Choroid plexus epithelial cell (primary cell): Measurements from ENCODE around the gene CDC37L1.

Source experiments
- DNase-seq: peaks from one replicate; pipeline ENCODE4 v3.0.0-alpha.2; 2010; ENCODE audit warnings: low read depth
- H3K4me3 ChIP-seq: 2 replicates; pipeline ENCODE4 v1.5.1; 2011; ENCODE audit warnings: low read depth, mild to moderate bottlenecking, control low read depth, low read length, moderate library complexity
- TF ChIP-seq, protein P1 (sequence below): conservative IDR thresholded peaks from 2 replicates; pipeline ENCODE4 v1.5.1; 2011; ENCODE audit warnings: low read depth, mild to moderate bottlenecking, control low read depth, inconsistent platforms, low read length, moderate library complexity

The CDC37L1 gene

GRCh38 chr9:4706971-4707622 is 27.7 kb downstream of the CDC37L1 start:
- no peak overlapping the region for H3K4me3 ChIP-seq
- TF ChIP-seq, protein P1, sequence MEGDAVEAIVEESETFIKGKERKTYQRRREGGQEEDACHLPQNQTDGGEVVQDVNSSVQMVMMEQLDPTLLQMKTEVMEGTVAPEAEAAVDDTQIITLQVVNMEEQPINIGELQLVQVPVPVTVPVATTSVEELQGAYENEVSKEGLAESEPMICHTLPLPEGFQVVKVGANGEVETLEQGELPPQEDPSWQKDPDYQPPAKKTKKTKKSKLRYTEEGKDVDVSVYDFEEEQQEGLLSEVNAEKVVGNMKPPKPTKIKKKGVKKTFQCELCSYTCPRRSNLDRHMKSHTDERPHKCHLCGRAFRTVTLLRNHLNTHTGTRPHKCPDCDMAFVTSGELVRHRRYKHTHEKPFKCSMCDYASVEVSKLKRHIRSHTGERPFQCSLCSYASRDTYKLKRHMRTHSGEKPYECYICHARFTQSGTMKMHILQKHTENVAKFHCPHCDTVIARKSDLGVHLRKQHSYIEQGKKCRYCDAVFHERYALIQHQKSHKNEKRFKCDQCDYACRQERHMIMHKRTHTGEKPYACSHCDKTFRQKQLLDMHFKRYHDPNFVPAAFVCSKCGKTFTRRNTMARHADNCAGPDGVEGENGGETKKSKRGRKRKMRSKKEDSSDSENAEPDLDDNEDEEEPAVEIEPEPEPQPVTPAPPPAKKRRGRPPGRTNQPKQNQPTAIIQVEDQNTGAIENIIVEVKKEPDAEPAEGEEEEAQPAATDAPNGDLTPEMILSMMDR, result no peak
- DNase-seq, result no peak

DNA sequence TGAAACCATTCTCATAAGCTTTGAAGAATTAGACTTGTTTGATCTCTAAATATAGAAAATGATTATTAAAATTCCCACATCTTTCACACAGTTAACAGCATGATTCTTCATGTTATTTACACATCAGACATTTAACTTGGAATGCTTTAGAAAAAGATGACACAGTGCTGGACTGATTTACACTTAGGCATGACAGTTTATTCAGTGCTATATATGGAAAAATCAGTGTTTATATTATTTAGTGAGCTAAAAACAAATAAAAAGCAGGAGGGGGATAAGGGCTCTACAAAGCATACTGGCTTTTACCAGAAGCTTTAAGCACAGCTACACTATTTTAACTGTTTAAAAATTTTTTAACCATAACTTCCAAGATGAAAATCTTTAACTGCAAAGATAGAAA is 30.0 kb downstream of the CDC37L1 start:
- no peak for DNase-seq
- TF ChIP-seq, protein P1, result no peak
- no peak overlapping the region for H3K4me3 ChIP-seq

DNA sequence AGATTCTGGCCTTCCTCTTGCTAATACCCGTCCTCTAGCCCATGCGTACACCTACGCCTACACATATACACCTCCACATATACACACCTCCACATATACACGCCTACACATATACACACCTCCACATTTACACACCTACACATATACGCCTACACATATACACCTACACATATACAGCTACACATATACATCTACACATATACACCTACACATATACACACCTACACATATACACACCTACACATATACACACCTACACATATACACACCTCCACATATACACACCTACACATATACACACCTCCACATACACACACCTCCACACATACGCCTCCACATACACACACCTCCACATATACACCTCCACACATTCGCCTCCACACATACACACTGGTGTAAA is 34.5 kb downstream of the CDC37L1 start:
- TF ChIP-seq, protein P1, result no peak
- H3K4me3 ChIP-seq, result no peak overlapping the region
- DNase-seq, result no peak

DNA sequence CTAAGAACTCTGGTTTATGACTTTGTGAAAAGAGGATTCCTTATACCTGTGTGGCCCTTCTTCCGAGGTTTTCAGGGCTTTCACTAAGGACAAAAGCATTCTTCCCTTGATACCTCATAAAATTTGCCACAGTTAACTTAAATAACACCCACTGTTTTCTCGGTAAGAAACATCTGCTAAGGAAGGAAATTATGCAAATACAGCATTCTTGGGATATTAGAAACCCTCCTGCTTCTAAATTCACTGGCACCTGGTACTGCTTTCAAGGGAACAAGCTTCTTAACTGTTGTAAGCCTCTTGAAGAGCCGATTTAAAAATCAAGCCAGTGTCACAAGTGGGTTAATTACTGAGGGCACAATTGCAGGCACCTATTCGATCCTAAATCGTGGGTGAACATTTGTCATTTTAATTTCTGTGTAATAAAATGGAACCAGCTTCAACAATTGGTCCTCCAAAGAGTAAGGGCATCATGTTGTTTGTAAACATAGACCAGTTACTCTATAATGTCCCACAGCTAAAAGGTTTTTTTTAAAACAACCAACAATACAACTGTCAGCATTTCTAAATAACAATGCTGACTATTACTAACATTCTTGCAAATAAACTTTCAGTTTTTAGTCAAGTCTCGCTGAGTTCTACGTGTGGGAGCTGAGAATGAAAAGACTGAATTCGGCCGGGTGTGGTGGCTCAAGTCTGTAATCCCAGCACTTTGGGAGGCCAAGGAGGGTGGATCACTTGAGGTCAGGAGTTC is 35.1 kb downstream of the CDC37L1 start:
- TF ChIP-seq, protein P1, result no peak
- H3K4me3 ChIP-seq, result no peak overlapping the region
- no peak for DNase-seq

DNA sequence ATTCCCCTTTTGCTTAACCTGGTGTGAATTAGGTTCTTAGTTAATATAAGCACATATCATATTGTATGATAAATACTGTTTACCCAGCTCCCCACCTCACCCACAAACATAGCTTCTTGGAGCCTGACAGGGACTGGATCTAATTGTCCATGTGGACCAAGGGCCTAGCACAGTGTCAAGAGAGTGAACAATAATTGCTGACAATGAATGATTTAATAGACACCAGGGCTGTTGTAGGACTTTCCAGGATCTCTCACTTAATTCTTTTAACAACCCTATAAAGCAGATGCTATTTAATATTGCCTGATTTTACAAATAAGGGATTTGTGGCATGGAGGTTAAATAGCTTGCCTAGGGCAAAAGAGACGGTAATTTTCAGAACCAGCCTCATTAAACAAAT is 36.8 kb downstream of the CDC37L1 start:
- no peak overlapping the region for H3K4me3 ChIP-seq
- TF ChIP-seq, protein P1, result no peak
- DNase-seq, result no peak

DNA sequence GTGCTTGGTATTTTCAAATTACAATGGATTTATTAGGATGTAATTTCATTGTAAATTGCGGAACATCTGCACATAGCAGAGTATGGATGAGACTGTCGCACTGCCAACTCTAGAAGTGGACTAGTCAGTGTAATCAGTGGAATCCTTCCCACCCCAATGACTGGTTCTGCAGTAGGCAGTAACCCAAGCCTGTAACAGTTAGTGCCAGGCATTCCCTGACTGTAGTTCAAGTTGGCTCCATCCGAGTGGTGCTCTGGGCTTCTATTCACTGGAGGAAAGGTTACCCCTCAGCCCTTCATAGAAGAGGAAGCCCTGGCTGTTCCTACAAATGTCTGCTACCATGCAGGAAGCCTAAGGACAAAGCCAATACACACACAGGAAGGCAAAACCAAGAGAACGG is 38.4 kb downstream of the CDC37L1 start:
- no peak for DNase-seq
- TF ChIP-seq, protein P1, result no peak
- H3K4me3 ChIP-seq, result no peak overlapping the region

DNA sequence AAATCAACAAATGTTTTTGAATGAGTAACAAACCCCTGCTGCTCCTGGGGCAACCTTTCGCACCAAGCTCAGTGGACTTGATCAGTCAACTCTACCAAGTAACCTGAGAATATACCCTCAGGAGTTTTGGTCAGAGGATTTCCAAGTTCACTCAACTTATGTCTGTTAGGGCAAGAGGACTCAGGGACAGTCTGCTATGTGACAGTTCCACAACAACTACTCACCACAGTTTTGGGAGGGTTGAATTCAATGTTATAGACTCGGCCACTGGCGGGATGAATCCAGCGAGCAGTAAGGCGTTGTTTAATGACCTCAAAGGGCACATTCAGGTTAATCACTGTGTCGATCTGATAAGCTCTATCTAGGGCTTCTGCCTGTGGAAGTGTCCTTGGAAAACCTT is 39.5 kb downstream of the CDC37L1 start:
- TF ChIP-seq, protein P1, result no peak
- no peak overlapping the region for H3K4me3 ChIP-seq
- DNase-seq, result no peak
